Ascending aorta (tissue), 2 donors: Measurements from ENCODE around the gene CHD9. TPM values are rescaled to one million over a fixed set of nuclear protein-coding genes. Genes with fewer than 3 reads are reported as not detected.

ENCODE experiments used
- DNase-seq, 2 donors: peaks; one replicate each; pipeline ENCODE4 v3.0.0-alpha.2; 2019; ENCODE audit warnings: low spot score in 2 of 2
- H3K27ac ChIP-seq, 2 donors: fragments of 200-600 bp; sonication (generic); one replicate each; pipeline ENCODE4 v1.5.1; 2016 to 2017; ENCODE audit warnings: mild to moderate bottlenecking in 1 of 2
- H3K27me3 ChIP-seq: fragments of 200-600 bp; sonication (generic); one replicate; pipeline ENCODE4 v1.5.1; 2017
- H3K36me3 ChIP-seq, 2 donors: fragments of 200-600 bp; sonication (generic); one replicate each; pipeline ENCODE4 v1.5.1; 2016
- H3K4me1 ChIP-seq, 2 donors: fragments of 200-600 bp; sonication (generic); one replicate each; pipeline ENCODE4 v1.5.1; 2016 to 2017; ENCODE audit warnings: mild to moderate bottlenecking in 1 of 2
- H3K4me3 ChIP-seq, 2 donors: fragments of 200-600 bp; sonication (generic); one replicate each; pipeline ENCODE4 v1.5.1; 2016 to 2017; ENCODE audit warnings: mild to moderate bottlenecking in 1 of 2
- H3K9me3 ChIP-seq, 2 donors: fragments of 200-600 bp; sonication (generic); one replicate each; pipeline ENCODE4 v1.5.1; 2016
- intact Hi-C: fragments of 100-400 bp; cut with DNase I; formaldehyde crosslinking; loops from one replicate; pipeline ENCODE4 v1.15.1; 2023
- total RNA-seq: library from RNA; depleted of rRNA; stranded (reverse); fragments of >200 nt; gene quantifications from one replicate; pipeline ENCODE4 v1.1.0, GENCODE V29; 2016
- TF ChIP-seq, protein P1 (sequence below), 3 experiments: fragments of 200-600 bp in 2 of 3; fragments of 450-650 bp in 1 of 3; sonication (generic) in 2 of 3; IDR thresholded peaks; one replicate each; pipeline ENCODE4 v1.5.1; 2016 to 2019; ENCODE audit warnings: antibody characterized with exemption in 3 of 3, mild to moderate bottlenecking in 1 of 3, moderate library complexity in 1 of 3

The CHD9 gene
- total RNA-seq, 1 donor from 2014 or later = 56.9 TPM

DNA sequence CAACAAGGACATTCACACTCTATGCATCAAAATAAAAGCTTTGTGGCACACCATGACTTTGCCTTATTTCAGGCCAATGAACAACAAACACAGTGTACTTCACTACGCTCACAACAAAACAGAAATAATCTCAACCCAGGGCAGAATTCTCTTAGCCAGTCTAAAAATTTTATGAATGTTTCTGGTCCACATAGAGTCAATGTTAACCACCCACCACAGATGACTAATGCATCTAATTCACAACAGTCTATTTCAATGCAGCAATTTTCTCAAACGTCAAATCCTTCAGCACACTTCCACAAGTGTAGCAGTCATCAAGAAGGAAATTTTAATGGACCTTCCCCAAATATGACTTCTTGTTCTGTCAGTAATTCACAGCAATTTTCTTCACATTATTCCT, 101.7 kb downstream of the CHD9 start:
- Histone ChIP-seq H3K27ac (no peak overlapping the region), H3K27me3 (no peaks in the 10 kb centered on the region), H3K4me1 (peaks cover 4 to 12% of the 10 kb centered on the region in 2 donors), H3K9me3 (peaks cover under 1 to 3% of the 10 kb centered on the region in 2 donors), H3K4me3 (no peak overlapping the region), H3K36me3 (peaks cover 14% of the 10 kb centered on the region in 2 donors)
- DNase-seq = no peak
- intact Hi-C loops = no loop called here
- TF ChIP-seq, protein P1, sequence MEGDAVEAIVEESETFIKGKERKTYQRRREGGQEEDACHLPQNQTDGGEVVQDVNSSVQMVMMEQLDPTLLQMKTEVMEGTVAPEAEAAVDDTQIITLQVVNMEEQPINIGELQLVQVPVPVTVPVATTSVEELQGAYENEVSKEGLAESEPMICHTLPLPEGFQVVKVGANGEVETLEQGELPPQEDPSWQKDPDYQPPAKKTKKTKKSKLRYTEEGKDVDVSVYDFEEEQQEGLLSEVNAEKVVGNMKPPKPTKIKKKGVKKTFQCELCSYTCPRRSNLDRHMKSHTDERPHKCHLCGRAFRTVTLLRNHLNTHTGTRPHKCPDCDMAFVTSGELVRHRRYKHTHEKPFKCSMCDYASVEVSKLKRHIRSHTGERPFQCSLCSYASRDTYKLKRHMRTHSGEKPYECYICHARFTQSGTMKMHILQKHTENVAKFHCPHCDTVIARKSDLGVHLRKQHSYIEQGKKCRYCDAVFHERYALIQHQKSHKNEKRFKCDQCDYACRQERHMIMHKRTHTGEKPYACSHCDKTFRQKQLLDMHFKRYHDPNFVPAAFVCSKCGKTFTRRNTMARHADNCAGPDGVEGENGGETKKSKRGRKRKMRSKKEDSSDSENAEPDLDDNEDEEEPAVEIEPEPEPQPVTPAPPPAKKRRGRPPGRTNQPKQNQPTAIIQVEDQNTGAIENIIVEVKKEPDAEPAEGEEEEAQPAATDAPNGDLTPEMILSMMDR (IDR thresholded peaks at IDR 0.05) = no peak

DNA sequence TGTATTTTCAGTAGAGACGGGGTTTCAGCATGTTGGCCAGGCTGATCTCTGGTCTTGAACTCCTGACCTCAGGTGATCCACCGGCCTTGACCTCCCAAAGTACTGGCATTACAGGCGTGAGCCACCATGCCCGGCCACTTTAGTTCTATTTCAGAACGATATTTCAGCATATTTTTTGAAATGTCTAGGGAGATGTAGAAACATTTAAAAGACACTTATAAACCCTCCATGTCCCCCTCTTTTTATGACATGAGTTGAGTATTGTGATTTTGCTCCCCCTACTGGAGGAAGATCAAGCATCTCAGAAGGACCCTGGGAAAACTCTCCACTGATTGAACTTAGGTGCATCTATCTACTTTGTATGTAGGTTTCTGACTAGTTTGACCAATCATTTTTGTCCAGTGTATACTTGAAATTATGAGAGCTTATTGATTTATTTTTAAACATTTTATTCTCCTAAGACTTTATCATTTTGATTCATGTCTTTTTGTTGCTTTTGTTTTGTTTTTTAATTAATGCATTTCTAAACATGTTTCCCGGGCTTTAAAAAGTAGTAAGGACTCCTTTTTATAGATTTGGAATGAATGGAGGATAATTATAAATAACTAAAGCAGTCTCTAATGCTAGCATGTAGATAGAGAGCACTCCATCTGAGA, 105.1 kb downstream of the CHD9 start:
- Histone ChIP-seq H3K27ac (peak overlapping the region in 1 of 2 donors; percentile 73), H3K4me1 (peaks cover 4 to 7% of the 10 kb centered on the region in 2 donors), H3K36me3 (peaks cover 14 to 16% of the 10 kb centered on the region in 2 donors), H3K27me3 (no peaks in the 10 kb centered on the region), H3K4me3 (no peak overlapping the region), H3K9me3 (no peaks in the 10 kb centered on the region)
- DNase-seq = no peak
- TF ChIP-seq, protein P1 (IDR thresholded peaks at IDR 0.05) = peak; percentile 31 to 68 (median 50)
- intact Hi-C loops = loop anchor here (2.0 kb wide), 2 partner anchors 29 to 105 kb away; partner anchors contain the start of gene CHD9

DNA sequence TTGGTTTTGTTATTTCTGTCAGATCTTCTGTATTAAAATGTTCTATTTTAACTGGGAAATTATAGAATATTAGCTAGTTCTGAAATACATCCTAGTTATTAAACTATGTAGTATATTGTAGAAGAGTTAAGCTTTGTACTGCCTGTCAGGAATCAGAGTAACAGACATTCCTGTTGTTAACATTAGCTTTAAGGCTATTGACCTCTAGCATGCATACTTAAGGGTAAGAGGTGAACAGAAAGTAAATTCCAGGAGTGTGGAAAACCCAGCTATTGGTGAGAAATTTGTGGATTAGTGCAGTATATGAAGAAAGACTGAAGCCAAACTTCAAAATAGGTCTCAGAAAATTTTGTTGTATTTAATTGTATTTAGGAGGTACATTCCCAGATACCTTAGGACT, 111.3 kb downstream of the CHD9 start:
- H3K27ac ChIP-seq = no peak overlapping the region
- no peak for DNase-seq
- no peaks in the 10 kb centered on the region for H3K27me3 ChIP-seq
- intact Hi-C loops = no loop called here
- no peaks in the 10 kb centered on the region for H3K9me3 ChIP-seq
- peaks cover 0 to 3% of the 10 kb centered on the region in 2 donors for H3K36me3 ChIP-seq
- TF ChIP-seq, protein P1 (IDR thresholded peaks at IDR 0.05) = no peak
- H3K4me3 ChIP-seq = no peak overlapping the region
- peaks cover 3 to 14% of the 10 kb centered on the region in 2 donors for H3K4me1 ChIP-seq

DNA sequence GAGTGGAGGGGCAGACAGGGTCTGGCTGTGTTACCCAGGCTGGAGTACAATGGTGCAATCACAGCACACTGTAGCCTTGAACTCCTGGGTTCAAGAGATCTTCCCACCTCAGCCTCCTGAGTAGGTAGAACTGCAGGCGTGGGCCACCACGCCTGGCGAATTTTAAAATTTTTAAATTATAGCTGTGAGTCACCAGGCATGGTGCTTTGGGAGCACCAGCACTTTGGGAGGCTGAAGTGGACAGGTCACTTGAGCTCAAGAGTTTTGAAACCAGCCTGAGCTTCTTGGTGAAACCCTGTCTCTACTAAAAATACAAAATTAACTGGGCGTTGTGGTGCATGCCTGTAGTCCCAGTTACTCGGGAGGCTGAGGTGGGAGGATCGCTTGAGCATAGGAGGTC, 114.0 kb downstream of the CHD9 start:
- H3K4me3 ChIP-seq = no peak overlapping the region
- TF ChIP-seq, protein P1 (IDR thresholded peaks at IDR 0.05) = no peak
- DNase-seq = no peak
- no peaks in the 10 kb centered on the region for H3K9me3 ChIP-seq
- no peaks in the 10 kb centered on the region for H3K27me3 ChIP-seq
- no peak overlapping the region for H3K27ac ChIP-seq
- no peaks in the 10 kb centered on the region for H3K36me3 ChIP-seq
- intact Hi-C loops = no loop called here
- H3K4me1 ChIP-seq = peaks cover 3 to 11% of the 10 kb centered on the region in 2 donors

DNA sequence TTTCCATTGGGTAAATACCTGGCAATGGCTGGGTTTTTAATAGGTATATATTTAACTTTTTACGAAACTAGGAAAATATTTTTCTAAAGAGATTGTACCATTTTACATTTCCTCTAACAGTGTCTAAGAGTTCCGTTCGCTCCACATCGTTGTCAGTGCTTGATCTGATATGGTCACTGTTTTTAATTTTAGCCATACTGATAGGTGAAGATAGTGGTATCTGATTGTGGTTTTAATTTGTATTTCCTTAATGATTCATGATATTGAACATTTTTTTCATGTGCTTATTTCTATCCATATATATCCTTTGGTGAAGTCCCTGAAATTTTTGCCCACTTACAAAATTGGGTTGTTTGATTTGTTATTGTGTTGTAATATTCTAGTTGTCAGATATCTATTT, 117.7 kb downstream of the CHD9 start:
- Histone ChIP-seq H3K9me3 (no peaks in the 10 kb centered on the region), H3K27me3 (no peaks in the 10 kb centered on the region), H3K4me1 (peaks cover 0 to 4% of the 10 kb centered on the region in 2 donors), H3K27ac (no peak overlapping the region), H3K36me3 (no peaks in the 10 kb centered on the region), H3K4me3 (no peak overlapping the region)
- DNase-seq = no peak
- intact Hi-C loops = no loop called here
- TF ChIP-seq, protein P1 (IDR thresholded peaks at IDR 0.05) = no peak
